GM21576 (cell line): Measurements from ENCODE around the gene KRTAP12-2.
"Not testable (repeated sequence)": the region's sequence is repeated elsewhere in the genome, so short reads cannot be mapped to it uniquely, and the experiment has no call there.

ENCODE experiments used
- ATAC-seq: cut with Tn5 transposase; IDR thresholded peaks from one replicate; pipeline ENCODE4 v1.9.1; 2021; ENCODE audit warnings: mild to moderate bottlenecking, moderate library complexity; ENCODE audit not compliant: unreplicated experiment

Gene KRTAP12-2

DNA sequence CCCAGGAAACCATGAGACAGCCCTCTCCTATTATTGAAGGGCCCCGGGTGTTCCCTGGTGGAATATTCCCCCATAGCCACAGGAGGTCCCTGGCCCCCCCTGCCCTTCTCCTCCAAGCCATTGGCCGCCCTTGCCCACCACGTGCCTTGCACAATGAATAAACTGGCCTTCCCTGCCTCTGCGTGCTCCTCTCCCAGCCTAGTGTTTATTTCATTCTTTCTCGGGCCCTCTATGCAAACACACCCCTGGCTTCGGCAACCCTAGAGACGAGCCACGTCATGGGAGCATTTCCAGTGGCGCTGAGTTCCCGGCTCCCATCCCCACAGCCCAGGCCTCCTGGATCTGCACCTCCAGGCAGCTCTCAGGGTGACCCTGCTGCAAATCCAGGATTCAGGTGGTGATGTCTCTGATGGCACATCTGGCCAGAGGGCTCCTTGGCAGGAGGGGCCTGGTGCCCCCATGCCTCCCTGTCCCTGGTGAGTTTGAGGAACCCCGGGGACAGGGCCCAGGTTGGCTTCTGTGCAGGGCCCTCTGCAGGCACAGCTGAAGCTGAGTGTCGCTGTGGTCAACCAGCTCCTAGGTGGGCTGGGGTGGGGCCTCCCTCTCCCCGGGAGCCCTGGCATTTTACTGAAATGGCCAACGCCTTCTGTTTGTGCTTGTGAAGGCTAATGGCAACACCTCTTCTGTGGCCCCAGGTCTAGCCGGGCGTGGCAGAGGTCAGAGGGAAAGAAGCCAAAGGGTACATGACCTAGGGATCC, 36.4 kb upstream of the KRTAP12-2 start:
- ATAC-seq = no peak

DNA sequence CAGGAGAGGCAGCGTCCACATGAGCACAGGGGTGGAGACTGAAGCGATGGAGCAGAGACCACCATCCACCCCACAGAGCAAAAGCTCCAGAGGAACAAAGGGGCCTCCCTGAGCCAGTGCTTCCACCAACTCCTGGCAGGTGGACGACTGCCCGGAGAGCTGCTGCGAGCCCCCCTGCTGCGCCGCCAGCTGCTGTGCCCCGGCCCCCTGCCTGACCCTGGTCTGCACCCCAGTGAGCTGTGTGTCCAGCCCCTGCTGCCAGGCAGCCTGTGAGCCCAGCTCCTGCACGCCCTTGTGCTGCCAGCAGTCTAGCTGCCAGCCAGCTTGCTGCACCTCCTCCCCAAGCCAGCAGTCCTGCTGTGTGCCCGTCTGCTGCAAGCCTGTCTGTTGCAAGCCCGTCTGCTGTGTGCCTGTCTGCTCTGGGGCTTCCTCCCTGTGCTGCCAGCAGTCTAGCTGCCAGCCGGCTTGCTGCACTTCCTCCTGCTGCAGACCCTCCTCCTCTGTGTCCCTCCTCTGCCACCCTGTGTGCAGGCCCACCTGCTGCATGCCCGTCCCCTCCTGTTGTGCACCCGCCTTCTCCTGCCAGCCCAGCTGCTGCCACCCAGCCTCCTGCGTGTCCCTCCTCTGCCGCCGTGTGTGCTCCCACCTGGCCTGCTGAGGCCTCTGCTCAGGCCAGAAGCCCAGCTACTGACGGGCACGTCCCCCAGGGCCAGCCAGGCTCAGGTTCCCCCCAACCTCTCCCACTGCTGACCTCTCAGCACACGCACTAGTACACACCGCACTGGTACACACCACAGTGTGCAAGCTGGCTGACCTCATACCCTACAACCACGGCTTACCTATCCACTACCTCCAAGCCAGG, 35.6 kb upstream of the KRTAP12-2 start:
- ATAC-seq = no peak

DNA sequence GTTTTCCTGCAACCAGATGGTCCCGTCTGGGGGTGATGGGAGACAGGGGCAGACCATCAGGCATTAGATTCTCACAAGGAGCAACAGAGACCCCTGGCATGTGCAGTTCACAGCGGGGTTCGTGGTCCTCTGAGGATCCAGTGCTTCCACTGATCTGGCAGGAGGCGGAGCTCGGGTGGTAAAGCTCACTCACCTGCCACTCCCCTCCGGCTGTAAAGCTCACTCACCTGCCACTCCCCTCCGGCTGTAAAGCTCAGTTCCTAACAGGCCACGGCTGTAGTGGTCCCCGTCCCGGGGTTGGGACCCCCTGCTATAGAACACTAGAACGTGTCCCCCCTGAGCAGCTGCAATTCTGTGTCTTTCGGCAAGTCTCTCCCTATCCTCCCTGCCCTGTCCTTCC, 34.8 kb upstream of the KRTAP12-2 start:
- ATAC-seq = no peak

DNA sequence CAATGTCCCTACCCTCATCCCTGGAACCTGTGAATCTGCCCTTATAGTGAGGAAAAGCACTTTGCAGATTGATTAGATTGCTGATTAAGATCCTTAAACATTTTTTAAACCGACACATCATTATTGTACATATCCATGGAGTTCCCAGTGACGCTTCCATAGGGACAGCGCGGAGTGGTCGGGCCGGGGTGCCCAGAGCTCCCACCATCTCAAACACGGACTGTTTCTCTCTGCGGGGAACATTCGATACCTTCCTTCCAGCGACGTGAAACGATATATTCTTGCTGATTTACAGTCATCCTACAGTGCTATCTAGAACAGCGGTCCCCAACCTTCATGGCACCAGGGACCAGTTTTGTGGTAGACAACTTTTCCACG, 34.3 kb upstream of the KRTAP12-2 start:
- ATAC-seq = no peak

DNA sequence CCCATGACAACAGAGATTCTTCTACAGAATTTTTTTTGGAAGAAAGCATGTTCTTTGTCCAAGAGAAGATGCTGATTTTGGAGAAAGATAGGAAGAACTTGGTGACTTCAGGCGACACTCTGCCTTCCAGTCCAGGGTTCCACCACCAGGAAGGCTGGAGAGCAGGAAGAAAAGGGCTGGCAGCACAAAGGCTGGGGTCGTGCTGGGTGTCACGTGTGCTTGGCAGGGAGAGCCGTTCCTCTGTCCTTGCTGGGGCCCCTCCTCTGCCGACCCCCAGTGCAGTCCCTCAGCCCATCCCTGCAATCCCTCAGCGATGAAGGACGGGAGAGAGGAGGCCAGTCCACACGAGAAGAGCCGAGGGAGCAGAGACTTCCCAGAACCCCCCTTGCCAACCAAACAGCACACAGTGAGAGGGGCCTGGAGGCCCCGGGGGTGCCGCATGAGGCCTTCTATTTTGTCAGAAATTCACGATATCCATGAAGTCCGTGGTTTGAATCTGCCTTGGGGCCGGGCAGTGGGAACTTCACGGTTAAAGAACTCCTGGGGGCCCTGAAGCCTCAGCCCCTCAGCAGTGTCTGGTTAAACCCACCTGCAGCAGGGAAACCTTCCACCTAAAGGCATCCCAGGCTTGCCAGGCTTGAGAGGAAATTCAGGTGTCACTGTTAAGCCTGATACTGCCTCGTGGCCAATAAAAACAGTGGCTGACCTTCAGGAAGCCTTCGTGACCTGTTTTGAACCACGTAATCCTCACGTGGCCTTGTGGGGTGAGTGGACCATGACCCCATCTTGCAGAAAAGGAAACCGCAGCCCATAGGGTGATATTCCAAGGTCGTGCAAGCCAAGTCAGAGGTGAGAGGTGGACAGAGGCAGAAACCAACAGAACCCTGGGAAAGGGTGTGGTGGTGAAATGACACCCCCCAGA, 33.6 kb upstream of the KRTAP12-2 start:
- ATAC-seq = no peak

DNA sequence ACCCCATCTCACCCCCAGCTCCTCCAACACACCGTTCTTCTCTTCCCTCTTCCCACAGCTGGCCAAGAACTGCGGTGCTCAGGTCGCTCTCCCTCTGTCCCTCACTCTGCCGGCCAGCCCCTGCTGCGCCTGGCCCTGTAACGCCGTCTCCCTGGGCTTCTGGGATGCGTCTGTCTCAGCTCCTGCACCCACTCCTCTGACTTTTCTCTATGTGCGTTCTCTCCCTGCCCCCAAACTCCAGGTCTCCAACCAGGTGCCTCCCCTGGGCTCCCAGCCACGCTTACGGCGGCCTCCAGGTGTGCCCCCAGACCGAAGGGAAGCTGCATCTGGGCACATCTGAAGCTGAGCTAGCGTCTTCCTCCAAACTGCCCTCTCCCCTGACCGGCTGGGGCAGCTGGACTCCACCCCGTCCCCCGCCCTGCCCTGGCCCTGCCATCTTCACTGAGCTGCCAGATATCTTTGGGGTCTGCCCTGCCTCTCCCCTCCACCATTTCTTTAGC, 32.8 kb upstream of the KRTAP12-2 start:
- ATAC-seq = no peak

DNA sequence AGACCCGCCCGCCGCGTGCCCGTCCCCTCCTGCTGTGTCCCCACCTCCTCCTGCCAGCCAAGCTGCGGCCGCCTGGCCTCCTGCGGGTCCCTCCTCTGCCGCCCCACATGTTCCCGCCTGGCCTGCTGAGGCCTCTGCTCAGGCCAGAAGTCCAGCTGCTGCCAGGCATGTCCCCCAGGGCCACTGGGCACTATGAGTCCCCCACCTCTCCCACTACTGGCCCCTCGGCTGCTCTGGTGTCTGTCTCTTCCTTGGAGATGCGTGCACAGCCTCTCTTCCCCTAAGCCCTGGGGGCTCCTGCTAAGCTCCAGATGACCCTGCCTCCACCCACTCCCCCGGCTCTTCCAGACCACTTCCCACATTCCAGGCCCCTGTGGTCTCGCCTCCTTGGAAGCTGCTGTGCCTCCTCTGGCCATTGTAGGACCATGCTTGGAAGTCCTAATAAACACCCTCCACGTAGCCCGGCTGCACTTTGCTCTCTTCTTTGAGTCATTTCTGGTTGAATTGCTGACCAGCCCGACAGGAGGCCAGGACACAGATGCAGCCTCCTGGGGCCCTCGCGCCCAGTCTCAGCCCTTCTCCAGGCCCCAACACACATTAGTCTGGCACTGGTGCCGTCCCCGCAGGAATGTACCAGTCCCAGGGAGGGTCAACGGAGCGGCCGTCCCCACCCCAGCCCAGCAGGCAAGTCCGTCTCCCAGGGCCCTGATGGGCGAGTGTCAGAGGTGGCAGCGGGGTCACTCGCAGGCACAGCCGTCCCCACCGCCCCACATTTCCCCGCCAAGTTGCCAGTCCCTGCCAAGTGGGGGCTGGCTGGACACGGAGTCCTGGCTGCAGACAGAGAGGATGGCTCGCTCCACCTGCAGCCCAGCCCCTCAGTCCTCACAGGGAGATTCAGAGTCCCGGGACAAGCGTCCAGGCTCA, 31.3 kb upstream of the KRTAP12-2 start:
- ATAC-seq = no peak

DNA sequence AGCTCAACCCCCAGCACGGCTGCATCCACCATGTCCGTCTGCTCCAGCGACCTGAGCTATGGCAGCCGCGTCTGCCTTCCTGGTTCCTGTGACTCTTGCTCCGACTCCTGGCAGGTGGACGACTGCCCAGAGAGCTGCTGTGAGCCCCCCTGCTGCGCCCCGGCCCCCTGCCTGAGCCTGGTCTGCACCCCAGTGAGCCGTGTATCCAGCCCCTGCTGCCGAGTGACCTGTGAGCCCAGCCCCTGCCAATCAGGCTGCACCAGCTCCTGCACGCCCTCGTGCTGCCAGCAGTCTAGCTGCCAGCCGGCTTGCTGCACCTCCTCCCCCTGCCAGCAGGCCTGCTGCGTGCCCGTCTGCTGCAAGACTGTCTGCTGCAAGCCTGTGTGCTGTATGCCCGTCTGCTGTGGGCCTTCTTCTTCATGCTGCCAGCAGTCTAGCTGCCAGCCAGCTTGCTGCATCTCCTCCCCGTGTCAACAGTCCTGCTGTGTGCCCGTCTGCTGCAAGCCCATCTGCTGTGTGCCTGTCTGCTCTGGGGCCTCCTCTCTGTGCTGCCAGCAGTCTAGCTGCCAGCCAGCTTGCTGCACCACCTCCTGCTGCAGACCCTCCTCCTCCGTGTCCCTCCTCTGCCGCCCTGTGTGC, 30.6 kb upstream of the KRTAP12-2 start, which contains the start of gene KRTAP10-12:
TSS of gene KRTAP10-12 (plus strand) at position 1 of the 639 bp plus-strand sequence. CDS start at position 31, 30 bp downstream.
- ATAC-seq = not testable (repeated sequence)

DNA sequence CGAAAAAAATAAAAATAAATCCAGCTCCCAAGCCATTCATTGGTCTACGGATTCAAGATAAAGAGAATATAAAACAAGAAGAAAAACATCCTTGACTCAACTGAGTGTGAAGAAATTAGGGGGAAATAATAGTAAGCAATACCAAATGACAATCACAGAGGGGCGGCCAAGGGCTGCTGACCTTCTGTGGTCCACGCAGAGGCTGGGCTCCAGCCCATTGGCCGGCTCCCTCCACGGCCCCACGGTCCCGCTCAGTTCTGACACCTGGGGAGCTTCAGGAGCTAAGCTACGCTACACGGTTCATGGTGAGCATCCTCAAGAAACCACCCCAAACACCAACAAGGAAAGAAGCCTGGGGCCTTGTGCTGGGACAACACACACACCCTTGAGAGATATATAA, 29.8 kb upstream of the KRTAP12-2 start:
- ATAC-seq = no peak

DNA sequence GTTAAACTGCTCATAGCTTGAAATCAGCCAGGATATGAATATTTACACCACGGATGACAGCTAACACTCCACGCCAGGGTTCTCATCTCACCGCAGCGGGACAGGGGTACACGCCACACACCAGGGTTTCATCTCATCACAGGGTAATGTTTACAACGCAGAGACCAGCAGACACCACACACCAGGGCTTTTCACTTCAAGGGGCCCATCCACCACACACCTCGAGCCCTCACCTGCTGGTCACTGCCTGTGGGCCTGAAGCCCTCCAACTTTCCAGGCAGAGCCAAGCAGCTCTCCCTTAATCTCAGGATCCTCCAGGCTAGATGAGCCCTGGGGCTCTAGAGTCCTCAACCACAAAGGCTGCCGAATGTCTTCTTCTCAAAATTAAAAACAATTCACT, 28.9 kb upstream of the KRTAP12-2 start:
- ATAC-seq = no peak

DNA sequence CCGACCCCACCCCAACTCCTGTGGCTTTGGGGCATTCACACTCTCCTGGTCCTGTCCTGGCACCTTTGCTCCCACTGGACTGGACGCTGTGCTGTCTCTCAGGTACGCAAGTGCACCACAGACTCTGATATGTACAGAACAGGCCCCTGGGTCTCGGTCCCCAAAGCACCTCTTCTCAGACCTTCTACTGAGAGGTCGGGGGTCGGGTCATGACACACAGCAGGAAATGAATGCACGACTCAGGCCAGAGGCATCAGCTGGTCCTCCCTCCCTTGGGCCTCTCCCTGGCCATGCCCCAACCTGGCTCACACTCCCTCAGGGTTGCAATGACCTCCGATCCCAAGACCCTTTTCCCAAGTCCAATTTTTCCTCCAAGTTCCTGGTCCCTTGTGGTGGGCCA, 28.5 kb upstream of the KRTAP12-2 start:
- ATAC-seq = no peak

DNA sequence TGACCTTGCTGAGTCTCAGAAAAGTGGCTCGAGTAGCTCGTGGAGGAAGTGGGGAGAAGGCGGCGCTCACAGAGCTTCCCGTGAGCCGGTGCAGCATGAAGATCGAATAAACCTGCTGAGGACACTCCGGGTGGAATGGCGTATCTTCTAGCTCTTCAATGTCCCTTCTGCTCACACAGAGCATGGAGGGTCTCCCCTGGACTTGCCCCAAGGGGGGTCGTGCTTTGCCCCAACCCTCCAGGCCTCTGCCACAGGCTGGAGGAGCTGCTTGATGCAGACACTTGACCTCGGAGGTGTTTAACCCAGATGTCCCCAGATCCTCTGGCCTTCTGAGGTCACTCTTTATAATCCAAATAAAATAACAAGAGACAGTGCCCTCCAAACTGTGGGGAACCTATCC, 28.0 kb upstream of the KRTAP12-2 start:
- ATAC-seq = no peak

DNA sequence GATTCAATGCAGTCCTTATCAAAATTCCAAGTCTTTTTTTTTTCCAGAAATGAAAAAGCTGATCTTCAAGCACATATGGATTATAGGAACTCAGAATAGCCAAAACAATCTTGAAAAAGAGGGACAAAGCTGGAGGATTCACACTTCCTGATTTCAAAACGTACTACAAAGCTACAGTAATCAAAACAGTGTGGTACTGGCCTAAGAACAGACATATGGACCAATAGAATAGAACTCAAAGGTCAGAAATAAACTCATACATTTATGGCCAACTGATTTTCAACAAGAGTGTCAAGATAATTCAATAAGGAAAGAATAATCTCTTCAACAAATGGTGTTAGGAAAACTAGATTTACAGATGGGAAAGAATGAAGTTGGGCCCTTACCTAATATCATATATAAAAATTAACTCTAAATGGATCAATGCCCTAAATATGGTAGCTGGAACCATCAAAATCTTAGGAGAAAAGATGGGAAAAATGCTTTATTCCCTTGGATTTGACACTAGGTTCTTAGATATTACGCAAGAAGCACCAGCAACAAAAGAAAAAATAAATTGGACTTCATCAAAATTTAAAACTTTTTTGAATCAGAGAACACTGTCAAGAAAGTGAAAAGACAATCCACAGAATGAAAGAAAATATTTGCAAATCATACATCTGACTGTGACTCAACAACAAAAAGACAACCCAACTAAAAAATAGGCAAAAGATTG, 26.2 kb upstream of the KRTAP12-2 start:
- no peak for ATAC-seq

DNA sequence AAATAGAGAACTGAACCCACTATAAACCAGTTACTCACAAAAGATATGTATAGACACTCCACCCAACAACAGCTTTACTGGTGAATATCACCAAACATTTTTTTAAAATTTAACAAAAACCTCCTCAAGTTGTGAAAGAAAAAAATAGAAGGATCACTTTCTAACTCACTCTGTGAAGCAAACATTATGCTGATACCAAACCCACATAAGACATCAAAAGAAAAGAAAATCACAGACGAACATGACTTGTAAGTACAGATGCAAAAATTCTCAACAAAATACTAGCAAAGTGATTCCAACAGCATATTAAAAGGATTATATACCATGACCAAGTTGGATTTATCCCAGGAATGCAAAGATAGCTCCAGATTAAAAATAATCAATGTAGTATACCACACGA, 25.0 kb upstream of the KRTAP12-2 start:
- ATAC-seq = no peak

DNA sequence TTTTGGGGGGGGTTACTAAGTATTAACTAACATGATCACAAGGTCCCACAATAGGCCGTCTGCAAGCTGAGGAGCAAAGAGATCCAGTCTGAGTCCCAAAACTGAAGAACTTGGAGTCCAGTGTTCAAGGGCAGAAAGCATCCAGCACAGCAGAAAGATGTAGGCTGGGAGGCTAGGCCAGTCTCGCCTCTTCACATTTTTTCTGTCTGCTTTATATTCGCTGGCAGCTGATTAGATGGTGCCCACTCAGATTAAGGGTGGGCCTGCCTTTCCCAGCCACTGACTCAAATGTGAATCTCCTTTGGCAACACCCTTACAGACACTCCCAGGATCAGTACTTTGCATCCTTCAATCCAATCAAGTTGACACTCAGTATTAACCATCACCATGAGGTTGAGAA, 23.0 kb upstream of the KRTAP12-2 start:
- ATAC-seq = not testable (repeated sequence)

DNA sequence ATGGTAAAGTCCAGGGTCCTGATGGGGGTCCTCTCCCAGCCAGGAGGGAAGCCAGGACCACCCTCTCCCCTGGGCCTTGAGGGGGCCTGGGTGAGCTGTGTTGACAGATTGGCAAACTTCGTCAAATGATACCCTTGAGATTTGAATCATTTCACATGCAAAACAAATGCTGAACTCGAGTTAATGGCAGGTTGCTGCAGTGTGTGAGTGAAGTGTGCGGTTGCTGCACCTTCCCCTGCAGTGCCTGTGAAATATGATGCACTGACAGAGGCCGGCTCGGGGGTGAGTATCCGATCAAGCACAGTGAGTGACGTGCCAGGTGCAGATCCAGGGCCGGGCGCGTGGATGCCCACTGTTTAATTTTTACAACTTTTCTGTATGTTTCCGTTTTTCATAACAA, 20.9 kb upstream of the KRTAP12-2 start:
- no peak for ATAC-seq

DNA sequence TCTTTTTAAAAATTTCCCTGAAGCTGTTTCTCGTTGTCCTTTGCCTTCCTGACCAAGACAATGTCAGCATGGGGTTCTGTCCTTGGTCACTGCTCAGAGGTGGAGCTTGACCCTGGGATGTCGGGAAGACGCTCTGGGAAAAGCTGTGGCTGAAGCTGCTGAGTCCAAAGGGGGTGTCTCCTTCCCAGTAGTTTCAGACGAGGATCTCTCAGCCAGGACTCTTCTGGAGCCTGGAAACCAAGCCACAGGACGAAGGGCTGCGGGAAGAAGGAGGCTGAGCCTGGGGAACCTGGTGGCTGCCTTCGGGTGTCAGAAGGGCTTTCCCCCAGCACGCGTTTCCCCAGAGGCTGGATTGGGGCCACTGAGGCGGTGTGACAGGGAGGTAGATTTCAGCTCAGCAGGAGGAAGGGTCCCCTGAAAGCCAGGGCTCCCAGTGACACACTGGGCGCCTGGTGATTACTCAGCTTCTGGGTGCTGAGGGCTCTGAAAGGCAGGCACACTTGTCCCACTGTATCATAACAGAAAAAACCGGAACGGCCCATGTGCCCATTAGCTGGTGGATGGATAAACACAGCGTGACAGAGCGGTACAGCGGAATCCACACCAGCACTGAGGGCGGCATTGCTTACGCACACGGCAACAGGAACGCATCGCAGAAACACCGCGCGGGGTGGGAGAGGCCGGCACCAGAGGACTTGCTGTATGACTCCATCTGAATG, 20.3 kb upstream of the KRTAP12-2 start:
- ATAC-seq = no peak
